Activated CD8-positive, alpha-beta memory T cell treated with anti-CD3 and anti-CD28 coated beads, Interleukin-2, amount 50 U/mL, for 24 hours (primary cell): ENCODE measurements around the gene CSRNP3.

ENCODE experiments used
- DNase-seq: peaks from one replicate; pipeline ENCODE4 v3.0.0-alpha.2; 2020; ENCODE audit errors: extremely low read depth

CSRNP3 gene, protein sequence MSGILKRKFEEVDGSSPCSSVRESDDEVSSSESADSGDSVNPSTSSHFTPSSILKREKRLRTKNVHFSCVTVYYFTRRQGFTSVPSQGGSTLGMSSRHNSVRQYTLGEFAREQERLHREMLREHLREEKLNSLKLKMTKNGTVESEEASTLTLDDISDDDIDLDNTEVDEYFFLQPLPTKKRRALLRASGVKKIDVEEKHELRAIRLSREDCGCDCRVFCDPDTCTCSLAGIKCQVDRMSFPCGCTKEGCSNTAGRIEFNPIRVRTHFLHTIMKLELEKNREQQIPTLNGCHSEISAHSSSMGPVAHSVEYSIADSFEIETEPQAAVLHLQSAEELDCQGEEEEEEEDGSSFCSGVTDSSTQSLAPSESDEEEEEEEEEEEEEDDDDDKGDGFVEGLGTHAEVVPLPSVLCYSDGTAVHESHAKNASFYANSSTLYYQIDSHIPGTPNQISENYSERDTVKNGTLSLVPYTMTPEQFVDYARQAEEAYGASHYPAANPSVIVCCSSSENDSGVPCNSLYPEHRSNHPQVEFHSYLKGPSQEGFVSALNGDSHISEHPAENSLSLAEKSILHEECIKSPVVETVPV

DNA sequence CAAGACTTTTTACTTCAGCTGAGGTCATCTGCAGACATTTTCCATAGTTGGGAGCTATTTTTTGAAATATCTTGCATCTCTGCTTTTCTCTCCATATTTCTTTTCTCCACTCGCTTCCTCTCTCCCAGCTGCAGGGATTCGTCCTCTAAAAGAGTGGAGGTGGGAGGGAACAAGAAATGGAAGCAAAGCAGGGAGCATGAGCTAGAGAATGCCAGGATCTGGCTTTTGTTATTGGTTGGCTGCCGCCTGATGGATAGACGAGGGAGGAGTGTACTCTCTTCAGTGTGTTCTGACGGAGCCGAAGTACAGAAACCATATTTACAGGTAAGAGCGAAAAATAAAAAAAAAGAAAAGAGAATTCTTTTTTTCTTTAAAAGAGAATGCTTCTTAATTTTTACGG is at the start of gene CSRNP3:
TSS of gene CSRNP3 (plus strand) at position 282 of the 400 bp plus-strand sequence. CDS start 125,368 bp downstream, outside the sequence.
- DNase-seq = no peak

DNA sequence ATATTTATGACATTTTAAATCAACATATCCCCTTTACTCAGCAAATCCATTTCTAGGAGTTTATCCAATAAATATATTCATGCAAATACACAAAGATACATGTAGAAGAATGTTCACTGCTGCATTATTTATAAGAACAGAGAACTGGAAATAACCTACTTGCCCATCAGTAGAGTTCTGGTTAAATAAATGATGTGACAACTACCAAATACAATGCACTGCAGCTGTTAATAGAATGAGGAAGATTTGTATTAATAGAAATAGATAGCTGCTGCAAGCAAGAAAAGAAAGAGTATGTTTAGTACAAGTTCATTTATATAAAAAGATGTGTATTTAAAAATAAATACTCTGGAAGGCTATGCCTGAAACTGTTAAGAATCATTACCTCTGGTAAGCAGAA is 49.3 kb upstream of the CSRNP3 start:
- no peak for DNase-seq

DNA sequence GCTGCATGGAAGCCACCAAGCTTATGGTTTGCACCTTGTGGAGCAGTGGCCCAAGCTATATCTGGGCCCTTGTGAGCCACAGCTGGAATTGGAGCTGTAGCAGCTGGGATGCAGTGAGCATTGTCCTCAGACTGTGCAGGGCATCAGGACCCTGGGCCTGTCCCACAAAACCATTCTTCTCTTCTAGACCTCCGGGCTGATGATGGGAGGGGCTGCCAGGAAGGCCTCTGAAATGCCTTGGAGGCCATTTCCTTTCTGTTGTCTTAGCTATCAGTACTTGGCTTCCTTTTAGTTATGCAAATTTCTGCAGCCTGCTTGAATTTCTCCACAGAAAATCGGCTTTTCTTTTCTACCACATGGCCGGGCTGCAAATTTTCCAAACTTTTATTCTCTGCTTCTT is 46.4 kb upstream of the CSRNP3 start:
- DNase-seq = no peak

DNA sequence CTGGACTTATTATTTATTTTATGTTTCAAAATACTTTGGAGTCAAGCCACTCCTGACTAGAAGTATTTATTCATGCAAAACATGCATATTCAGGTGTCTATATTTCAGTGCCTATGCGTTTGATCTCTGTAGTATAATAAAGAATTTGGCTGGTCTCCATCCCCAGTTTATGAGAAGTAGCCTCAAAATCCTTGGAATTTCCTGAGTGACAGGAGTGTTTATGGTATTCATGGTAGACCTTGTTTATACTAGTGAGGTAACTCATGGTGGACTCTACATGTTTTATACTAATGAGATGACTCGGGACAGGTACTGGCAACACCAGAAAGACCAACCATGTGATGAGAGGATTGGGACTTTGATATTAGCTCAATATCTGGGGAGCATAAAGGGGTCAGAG is 43.9 kb upstream of the CSRNP3 start:
- DNase-seq = no peak

DNA sequence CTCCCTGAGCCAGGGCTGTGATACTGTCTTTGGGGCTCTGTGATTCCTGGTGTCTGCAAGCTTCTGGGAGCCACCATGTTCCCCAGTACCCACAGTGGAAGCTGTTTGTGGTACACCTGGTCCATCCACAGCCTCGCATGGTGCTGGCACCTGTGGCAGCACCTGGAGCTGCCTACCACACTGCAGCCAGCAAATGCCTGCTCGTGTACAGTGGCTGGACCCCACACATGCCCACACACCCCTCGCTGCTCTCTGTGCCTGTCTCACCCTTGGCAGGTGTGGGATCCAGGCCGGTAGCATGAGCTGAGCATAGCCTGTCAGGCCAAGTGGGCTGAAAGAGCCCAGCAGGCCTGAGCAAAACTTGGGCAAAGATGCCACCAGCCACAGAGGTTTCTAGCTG is 41.8 kb upstream of the CSRNP3 start:
- DNase-seq = no peak

DNA sequence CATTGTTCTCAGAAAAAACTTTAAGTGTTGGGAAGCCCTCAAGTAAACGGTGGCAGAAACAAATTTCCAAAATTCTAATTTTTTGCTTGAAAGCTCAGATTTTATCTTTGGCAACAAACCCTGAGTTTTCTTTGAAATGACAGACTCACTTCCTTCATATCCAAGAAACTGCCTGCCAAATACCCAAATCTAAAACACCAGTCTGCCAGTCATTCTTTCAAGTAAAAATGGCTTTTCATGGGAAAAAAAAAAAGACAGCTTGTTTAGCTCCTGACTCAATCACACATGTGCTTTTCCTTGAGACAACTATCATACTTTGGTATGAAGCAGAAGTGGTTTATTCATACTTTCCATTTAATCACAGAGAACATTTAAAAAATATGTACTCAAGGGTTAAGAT is 40.6 kb upstream of the CSRNP3 start:
- DNase-seq = no peak

DNA sequence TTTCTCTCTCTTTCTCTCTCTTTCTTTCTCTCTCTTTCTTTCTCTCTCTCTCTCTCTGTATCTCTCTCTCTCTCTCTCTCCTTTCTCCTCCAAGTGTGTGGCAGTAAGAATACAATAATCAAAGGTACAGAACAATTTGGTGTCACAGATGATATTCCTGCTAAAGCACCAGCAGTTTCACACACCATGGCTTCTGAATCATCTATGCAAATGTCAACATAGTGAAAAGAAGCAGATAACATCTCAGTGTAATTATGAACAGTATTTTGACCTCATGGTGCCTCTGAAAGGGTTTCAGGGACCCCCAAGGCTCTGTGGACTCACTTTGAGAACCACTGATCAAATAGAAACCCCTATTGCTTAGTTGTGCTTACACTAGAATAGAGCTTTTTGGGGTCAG is 38.5 kb upstream of the CSRNP3 start:
- DNase-seq = no peak

DNA sequence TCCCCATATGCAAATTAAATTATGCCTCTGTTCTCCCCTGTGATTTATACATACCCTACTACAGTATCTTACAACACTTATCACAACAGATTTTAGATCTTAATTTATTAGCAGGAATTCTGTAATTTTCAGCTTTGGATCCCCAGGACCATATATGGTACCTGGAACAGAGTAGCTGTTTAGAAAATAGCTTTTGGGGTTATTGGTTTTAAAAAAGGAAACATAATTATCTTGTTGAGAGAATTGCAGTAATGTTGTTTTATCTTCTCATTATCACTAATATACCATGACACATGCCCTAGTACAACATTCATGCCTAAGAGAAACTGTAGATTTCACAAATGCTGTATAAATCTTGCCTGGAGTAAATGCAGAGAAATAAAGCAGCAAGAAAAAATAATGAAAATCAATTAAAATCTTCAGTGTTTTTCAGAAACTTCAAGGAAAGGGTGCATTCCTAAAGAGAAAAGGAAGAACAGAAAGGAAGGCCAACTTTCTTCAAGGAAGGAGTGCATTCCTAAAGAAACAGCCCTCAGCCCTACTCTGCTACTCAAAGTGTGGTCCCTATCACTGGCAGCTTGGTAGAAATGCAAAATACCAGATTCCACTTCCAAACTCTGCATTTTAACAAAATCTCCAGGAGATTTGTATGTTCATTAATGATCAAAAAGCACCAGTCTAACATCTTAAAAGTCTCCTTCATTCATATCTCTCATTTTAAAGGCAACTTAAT is 37.1 kb upstream of the CSRNP3 start:
- no peak for DNase-seq

DNA sequence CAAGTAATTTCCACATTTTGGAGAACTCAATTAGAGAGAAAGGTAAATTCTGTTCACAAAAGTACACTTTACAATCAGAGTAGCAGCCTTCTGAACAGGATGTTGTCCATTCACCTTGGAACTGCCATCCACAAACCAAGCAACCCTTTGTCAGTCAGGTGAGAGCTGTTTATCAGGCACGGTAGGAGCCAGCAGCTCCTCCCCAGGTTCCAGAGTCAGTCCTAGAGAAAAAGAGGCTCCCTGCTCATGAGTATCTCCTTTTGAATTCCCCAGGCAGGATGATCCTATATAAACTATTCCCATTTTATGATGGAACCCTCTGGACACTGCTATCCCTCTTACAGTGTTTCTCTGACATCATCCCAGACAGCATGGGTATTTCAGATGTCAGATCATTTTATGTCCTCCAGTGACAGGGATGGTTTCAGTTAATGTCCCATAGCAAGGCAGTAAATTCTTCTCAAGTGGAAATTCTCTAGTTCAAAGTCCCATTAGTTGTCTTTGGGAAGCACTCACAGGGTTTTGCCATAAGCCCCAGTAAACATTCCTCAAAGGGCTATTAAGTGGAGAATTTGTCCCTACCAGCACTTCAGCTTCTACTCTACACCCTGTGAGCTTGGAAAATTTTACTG is 34.5 kb upstream of the CSRNP3 start:
- DNase-seq = no peak

DNA sequence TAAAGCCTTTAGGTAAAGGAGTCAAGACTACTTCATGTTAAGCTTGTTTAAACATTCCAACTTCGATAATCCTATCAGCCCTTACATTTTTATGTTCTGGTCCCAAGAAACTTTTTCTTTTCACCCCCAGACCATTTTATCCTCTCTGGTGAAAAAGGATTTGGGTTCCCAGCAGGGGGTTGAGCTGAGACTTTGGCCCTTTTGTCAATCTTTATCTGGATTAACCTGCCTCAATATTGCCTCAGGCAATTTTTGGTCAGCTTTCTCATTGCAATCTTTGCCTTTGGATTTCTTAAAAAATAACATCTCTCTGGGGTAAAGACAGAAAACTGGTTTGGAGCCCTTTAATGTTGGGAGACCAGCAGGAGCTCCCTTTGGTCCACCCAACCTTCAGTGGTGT is 33.9 kb upstream of the CSRNP3 start:
- DNase-seq = no peak

DNA sequence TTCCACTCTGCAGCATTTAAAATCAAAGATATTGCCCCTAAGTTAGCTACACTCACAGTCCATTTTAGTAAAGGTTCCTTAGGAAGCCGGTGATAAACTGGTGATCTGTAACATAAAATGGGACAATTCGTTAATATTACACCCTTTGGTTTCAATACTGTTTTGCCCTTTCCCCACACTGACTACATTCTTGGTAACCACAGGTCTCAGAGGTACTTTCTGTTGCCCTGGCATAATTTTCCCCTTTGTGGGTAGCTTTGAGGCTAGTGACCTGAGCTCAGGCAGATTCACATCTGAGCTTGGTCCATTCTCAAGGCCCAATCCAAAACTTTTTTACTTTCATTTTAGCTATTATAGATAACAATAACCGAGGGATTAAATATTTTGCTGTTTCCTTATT is 32.9 kb upstream of the CSRNP3 start:
- DNase-seq = no peak

DNA sequence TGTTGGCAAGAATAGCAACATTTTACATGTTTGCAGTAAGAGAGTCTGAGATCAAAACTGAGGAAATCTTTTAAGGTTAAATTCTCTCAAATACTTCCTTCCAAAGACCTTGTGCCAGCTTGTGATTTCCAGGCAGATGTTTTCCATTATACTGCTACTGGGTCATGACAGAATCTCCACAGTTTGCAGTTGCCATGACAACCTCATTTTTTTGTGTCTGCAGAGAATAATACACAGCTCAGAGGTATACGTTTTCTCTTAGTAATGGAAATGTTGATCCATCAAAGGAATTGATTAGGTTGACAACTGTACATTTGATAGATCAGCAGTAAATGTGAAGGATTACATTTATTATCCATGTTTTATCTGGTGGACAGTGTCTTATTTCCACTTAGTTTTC is 29.1 kb upstream of the CSRNP3 start:
- no peak for DNase-seq

DNA sequence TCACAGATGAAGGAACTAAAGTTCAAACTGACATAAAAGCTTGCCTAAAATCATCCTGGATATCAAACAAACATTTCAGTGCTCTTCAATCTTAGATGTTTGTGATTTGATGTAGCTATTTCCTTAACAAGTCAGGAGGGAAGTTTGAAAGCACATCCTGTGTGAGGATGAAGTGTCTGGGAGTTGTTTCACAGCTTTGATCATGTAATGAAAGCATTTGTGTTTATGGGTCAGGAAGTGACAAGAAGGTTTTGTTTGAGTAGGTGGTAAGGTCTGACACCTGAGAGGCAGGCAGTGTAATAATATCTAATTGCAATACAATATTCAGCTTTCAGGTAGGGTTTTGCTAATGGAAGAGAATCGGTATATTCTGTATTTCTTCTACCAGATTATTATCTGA is 26.0 kb upstream of the CSRNP3 start:
- DNase-seq = no peak

DNA sequence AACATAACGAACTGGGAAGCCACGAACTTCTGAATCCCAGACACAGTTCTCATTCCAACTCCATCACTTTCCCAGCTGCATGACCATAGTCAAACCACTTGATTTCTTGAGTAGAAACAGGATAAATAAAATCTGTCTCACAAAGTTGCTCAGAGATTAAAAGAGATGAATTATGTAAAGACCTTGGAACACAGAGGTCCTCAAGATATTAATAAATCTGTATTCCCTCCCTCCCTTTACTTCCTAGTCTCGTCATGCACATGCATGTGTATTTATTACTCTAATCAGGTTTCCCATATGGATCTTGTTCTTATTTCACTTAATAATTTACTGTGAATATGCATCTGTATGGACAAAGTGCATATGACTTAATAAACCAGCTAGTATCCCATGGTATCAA is 21.1 kb upstream of the CSRNP3 start:
- DNase-seq = no peak

DNA sequence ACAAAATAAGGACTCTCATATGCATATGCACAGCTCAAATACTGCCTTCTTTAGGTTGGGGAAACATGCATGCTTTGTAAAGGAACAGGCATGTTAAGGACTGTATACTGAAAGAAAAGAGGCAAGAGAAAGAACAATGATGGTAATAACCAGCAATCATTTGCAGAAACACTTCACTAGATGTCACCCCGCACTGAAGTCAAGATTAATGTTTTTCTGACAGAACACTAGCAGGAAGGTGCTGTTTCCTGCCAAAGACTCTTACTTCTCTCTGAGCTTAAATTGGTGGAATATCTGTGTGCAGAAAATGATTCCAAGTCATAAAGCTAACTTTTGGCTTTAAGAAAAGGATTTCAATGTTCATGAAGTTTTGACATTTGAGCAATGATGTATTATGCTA is 19.3 kb upstream of the CSRNP3 start:
- no peak for DNase-seq

DNA sequence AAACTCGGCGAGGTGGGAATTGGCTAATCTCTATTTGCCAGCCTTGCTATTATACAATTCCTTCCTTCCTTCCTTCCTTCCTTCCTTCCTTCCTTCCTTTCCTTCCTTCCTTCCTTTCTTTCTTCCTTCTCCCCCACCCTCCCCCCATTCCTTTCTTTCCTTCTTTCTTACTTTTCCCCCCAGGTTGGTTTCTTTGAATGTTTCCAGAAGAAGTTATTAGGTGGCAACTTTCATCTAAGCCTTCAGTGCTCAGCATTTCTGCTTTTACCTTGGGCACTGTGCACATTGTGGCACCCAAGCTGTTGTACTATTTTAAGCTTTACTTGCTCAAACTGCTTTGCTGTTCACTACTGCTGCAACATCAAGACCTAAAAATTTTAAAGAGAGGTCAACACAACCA is 17.2 kb upstream of the CSRNP3 start:
- no peak for DNase-seq

DNA sequence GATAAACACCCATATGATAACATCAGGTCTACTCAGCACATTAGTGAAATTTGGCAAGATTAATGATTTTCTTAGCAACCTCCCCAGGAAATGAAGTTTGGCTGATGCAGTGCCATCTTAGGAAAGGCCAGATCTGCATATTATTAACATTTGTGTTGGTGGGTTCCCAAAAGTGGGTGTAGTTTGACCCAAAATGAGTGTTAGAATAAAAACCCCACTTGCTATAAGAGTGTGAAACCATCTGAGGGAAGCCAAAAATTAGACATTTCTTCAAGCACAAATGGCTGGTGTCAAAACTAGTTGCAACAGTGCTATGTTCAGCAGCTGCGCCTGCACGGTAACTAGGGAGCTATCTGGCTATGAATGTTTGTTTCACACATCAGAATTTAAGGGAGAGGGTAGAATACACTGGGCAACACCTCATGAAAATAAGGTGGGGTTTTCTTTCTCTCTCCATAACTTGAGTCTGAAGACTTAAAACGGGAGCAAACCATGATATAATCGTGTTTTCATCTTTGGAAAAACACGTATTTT is 15.9 kb upstream of the CSRNP3 start:
- no peak for DNase-seq

DNA sequence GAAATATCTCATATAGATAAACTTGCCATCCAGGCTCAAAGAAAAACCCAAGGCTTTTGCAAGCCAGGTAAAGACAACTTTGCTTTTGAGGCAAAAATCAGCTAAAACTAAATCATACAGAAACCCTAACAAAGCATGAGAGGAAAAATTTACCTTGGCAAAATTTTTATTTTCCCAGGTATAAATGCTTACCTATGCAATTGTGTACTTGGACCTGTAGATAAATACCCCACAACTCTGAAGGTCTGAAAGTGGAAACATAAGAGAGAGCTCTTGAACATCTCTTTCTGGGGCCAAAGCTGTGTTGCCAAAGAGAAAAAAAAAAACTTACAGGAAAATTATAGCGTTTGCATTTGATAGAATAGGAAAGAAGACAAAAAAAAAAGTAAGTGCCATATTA is 14.6 kb upstream of the CSRNP3 start:
- DNase-seq = no peak

DNA sequence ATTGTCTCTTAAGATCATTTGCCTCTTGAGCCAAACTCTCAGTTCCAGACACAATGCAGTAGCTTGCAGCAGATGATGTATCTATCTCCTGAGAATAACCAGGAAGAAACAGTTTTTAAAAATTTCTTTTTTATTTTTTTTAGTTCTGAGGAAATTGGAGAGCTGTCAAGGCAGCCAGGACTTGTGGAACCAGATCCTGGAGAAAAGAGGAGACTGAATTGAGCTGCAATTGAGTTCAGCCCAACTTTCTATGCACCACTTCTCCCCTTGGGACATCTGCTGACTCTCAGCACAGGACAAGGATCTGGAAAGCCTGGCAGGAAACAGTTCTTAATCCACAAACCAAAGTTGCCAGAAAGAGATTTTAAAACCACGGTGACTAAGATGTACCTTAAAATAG is 13.5 kb upstream of the CSRNP3 start:
- DNase-seq = no peak

DNA sequence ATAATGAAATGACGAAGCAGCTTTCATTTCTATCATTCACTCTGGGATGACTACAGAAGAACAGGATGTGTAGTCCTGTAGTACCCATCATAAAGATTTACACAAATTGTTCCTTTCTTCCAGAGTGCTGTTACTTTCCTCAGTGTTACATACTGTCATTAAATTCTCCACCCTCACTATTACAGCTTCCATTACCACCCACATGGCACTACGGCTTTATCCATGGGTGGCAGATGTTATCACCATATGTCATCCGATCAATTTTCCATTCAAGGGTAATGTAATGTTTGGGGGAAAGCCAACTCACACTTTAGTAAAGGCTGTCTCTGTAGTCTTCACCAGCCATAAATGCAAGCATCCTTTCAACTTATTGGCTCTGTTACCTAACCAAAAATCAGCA is 7.1 kb upstream of the CSRNP3 start:
- no peak for DNase-seq

DNA sequence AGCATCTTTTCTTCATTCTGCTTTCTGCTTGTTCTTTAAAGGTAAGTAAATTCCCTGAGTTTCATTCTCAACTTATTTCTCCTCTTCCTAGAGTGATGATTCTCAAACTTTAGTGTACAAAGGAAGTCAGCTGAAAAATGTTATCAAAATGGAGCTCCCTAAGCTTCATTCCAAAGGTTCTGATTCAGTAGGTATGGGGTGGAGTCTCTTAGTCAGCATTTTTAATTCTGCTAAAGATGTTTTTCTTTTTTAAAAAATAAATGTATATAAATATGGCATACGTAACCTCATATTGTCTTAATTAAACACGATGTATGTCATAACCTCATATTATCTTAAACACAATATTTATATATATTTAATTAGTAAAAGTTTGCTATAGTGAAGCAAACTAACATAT is 3.1 kb upstream of the CSRNP3 start:
- DNase-seq = no peak

DNA sequence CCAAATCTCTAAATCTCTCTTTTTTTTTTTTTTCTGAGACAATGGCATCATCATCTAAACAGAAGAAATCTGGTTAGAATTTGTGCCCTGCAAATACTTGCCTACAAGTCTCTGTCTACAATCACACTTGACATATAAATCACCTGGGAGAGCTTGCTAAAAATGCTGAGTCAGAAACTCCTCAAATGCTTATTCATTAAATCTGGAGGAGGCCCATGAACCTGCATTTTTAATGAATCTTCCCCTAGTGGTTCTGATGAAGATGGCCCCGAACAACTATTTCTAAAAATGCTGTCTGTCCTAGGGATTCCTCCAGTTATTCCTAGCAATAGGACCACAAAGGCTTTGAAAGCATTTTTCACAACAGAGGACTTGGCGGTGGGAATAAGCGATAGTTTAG is 1.6 kb upstream of the CSRNP3 start:
- no peak for DNase-seq
